MM.1S (cell line): ENCODE measurements around the gene CNRIP1.

Source experiments
- EZH2 ChIP-seq: fragments of 300-600 bp; sonication (generic); optimal IDR thresholded peaks from 2 replicates; pipeline ENCODE3; 2017; ENCODE audit warnings: low read depth, mild to moderate bottlenecking, antibody characterized with exemption, low read length, mixed read lengths
- TF ChIP-seq, protein P1 (sequence below): fragments of 300-600 bp; sonication (generic); IDR thresholded peaks from 2 replicates; pipeline ENCODE4 v1.5.1; 2016; ENCODE audit warnings: antibody characterized with exemption, low read length, mixed read lengths

DNA sequence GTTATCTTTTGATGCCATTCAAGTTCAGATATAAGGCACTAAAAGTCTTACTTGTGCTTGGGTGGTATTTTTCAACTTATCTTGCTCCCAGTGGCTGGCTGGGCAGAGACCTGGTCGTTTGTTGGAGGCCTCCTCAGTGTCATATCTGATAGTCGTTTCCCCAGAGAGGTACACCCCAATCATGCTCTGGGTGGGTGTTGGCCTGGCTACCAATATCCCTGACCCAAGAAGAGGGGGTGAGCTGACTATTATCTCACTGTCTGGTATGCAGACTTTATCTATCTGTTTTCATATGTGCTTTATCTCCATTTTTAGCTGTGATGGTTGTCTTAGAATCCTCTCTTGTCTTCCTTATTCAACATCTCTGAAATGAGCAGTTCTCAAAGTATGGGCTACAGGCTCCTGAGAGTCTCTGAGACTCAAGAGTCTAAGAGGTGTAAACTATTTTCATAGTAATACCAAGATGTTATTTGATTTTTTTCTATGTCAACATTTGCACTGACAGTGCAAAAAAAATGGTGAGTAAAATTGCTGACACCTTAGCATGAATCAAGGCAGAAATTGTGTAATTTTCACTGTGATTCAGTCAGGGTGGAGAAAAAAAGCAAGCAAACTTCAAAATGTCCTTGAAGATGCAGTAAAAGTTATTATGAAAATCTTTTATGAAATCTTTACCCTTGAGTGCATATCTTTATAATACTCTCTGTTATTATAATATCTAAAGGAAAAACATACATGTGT, 33.1 kb upstream of the CNRIP1 start:
- TF ChIP-seq EZH2 = no peak
- TF ChIP-seq, protein P1, sequence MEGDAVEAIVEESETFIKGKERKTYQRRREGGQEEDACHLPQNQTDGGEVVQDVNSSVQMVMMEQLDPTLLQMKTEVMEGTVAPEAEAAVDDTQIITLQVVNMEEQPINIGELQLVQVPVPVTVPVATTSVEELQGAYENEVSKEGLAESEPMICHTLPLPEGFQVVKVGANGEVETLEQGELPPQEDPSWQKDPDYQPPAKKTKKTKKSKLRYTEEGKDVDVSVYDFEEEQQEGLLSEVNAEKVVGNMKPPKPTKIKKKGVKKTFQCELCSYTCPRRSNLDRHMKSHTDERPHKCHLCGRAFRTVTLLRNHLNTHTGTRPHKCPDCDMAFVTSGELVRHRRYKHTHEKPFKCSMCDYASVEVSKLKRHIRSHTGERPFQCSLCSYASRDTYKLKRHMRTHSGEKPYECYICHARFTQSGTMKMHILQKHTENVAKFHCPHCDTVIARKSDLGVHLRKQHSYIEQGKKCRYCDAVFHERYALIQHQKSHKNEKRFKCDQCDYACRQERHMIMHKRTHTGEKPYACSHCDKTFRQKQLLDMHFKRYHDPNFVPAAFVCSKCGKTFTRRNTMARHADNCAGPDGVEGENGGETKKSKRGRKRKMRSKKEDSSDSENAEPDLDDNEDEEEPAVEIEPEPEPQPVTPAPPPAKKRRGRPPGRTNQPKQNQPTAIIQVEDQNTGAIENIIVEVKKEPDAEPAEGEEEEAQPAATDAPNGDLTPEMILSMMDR = no peak
